ENCODE results near the gene TSACC.
A peak's percentile ranks its signal among the peaks of the same experiment; 100 is the strongest.

TSACC gene

DNA sequence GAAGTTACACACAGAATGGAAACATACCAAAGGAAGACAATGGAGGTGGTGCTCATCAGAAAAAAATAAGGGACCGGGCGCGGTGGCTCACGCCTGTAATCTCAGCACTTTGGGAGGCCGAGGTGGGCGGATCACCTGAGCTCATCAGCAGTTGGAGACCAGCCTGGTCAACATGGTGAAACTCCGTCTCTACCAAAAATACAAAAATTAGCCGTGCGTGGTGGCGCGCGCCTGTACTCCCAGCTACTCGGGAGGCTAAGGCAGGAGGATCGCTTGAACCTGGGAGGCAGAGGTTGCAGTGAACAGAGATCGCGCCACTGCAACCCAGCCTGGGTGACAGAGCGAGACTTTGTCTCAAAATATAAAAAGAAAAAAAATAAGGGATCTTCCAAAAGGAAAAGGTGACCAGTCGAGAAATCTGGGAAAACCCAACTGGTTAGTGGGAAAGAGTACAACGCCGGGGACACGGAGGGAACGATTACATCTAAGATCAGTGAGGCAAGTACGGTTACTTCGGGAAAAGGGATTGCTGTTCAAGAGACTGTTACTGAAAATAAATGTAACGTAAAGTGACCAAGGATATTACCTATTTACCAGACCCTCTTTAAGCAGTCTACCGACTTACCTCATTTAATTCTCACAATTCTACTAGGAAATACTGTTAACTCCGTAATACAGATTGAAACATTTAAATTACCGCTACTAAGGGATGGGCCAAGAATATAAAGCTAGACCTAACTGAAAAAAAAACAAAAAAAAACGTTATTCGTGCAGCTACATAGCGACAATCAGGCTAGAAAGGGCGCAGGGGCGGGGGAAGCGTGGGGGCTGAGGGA lies 1.1 kb upstream of the TSACC start:
- Histone ChIP-seq H3K36me3 (ENCODE audit: control insufficient read depth, low read length) (peaks cover 53% of the 10 kb centered on the region), H3K79me2 (ENCODE audit: control insufficient read depth, low read length) (peaks cover 62% of the 10 kb centered on the region), H3F3A (ENCODE audit: control insufficient read depth, insufficient read depth) (peaks cover 19% of the 10 kb centered on the region), H3K4me2 (ENCODE audit: low read length) (peak overlapping the region; percentile 89), H3K27ac (ENCODE audit: low read depth, low read length) (peak overlapping the region; percentile 92), H3K9me3 (ENCODE audit: control insufficient read depth, insufficient read depth, low read length) (no peaks in the 10 kb centered on the region), H3K27me3 (ENCODE audit: control insufficient read depth, low read length) (no peaks in the 10 kb centered on the region), H3K4me3 (ENCODE audit: low read length) (peak overlapping the region; percentile 86), H3K9me2 (replicated peaks; ENCODE audit: control insufficient read depth, low read length) (no peaks in the 10 kb centered on the region), H4K20me1 (ENCODE audit: control insufficient read depth, insufficient read depth, low read depth, low read length) (peaks cover 15% of the 10 kb centered on the region; the same call in 1 of the 2 replicates), H3K4me1 (ENCODE audit: control insufficient read depth, low read length) (peaks cover 25% of the 10 kb centered on the region)
- TF ChIP-seq EZH2phosphoT487 (IDR thresholded peaks at IDR 0.05; ENCODE audit: borderline replicate concordance, low read length), result no peak
- TF ChIP-seq, protein P1, sequence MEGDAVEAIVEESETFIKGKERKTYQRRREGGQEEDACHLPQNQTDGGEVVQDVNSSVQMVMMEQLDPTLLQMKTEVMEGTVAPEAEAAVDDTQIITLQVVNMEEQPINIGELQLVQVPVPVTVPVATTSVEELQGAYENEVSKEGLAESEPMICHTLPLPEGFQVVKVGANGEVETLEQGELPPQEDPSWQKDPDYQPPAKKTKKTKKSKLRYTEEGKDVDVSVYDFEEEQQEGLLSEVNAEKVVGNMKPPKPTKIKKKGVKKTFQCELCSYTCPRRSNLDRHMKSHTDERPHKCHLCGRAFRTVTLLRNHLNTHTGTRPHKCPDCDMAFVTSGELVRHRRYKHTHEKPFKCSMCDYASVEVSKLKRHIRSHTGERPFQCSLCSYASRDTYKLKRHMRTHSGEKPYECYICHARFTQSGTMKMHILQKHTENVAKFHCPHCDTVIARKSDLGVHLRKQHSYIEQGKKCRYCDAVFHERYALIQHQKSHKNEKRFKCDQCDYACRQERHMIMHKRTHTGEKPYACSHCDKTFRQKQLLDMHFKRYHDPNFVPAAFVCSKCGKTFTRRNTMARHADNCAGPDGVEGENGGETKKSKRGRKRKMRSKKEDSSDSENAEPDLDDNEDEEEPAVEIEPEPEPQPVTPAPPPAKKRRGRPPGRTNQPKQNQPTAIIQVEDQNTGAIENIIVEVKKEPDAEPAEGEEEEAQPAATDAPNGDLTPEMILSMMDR (IDR thresholded peaks at IDR 0.05; ENCODE audit: low read depth, low read length, poor library complexity, severe bottlenecking), result no peak

DNA sequence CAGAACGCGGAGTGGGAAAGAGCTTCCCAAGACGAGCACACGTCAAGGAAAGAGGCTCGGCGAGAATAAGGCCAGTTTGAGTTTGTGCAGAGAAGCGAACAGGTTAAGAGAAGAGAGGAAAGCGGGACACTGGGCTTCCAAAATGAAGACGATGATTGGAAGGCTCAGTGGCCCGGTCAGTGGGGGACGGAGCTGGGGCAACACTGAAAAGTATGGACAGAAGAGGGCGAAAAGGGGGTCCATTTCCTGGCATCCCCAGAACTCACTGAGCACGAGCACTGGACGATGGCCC lies 492 bp upstream of the TSACC start:
- peaks cover 25% of the 10 kb centered on the region for H3K4me1 ChIP-seq (ENCODE audit: control insufficient read depth, low read length)
- no peaks in the 10 kb centered on the region for H3K9me3 ChIP-seq (ENCODE audit: control insufficient read depth, insufficient read depth, low read length)
- peak overlapping the region; percentile 89 for H3K4me2 ChIP-seq (ENCODE audit: low read length)
- peaks cover 15% of the 10 kb centered on the region; the same call in 1 of the 2 replicates for H4K20me1 ChIP-seq (ENCODE audit: control insufficient read depth, insufficient read depth, low read depth, low read length)
- TF ChIP-seq EZH2phosphoT487 (IDR thresholded peaks at IDR 0.05; ENCODE audit: borderline replicate concordance, low read length), result no peak
- TF ChIP-seq, protein P1 (IDR thresholded peaks at IDR 0.05; ENCODE audit: low read depth, low read length, poor library complexity, severe bottlenecking), result no peak
- H3K36me3 ChIP-seq (ENCODE audit: control insufficient read depth, low read length), result peaks cover 47% of the 10 kb centered on the region
- H3K79me2 ChIP-seq (ENCODE audit: control insufficient read depth, low read length), result peaks cover 57% of the 10 kb centered on the region
- peak overlapping the region; percentile 92 for H3K27ac ChIP-seq (ENCODE audit: low read depth, low read length)
- H3K9me2 ChIP-seq (replicated peaks; ENCODE audit: control insufficient read depth, low read length), result no peaks in the 10 kb centered on the region
- no peaks in the 10 kb centered on the region for H3K27me3 ChIP-seq (ENCODE audit: control insufficient read depth, low read length)
- H3F3A ChIP-seq (ENCODE audit: control insufficient read depth, insufficient read depth), result peaks cover 15% of the 10 kb centered on the region; the same call in 1 of the 2 replicates
- peak overlapping the region; percentile 86 for H3K4me3 ChIP-seq (ENCODE audit: low read length)

DNA sequence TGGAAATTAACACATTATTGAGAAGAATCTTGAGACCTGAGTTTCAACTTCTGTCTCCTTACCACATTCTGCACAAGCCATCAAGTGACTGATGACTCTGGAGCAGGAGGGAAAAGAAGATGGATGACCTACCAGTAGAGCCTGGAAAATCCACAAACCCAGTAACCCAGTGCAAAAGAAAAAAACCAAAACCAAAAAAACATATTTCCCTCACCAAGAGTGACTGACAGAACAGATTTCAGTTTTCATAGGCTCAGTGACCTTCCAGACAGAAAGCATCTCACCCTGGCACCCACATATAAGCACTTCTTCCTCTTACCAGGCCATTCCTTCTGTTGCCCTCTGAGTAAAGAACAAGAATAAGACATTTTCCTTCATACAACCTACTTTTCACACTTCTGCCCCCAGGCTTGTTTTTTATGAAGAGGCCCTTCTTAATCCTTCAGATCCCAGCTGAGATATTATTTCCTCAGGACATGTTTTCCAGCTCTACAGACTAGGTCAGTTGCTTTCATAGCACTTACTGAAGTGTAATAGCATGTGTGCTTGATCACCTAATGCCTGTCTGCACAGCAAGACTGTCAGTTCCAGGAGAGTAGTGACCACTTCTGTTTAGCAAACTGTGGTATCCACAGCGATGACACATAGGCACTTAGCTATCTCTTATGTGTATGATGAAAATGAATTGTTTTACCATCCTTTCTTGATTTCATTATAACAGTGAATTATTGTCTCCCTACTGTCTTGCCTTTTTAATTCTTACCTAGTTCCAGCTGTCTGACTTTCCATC lies 4.0 kb downstream of the TSACC start:
- H4K20me1 ChIP-seq (ENCODE audit: control insufficient read depth, insufficient read depth, low read depth, low read length), result no peaks in the 10 kb centered on the region
- no peaks in the 10 kb centered on the region for H3K9me3 ChIP-seq (ENCODE audit: control insufficient read depth, insufficient read depth, low read length)
- no peak overlapping the region for H3K27ac ChIP-seq (ENCODE audit: low read depth, low read length)
- no peak overlapping the region for H3K4me3 ChIP-seq (ENCODE audit: low read length)
- peaks cover 9% of the 10 kb centered on the region for H3K27me3 ChIP-seq (ENCODE audit: control insufficient read depth, low read length)
- no peaks in the 10 kb centered on the region for H3K9me2 ChIP-seq (replicated peaks; ENCODE audit: control insufficient read depth, low read length)
- peaks cover 3% of the 10 kb centered on the region; the same call in 1 of the 2 replicates for H3K36me3 ChIP-seq (ENCODE audit: control insufficient read depth, low read length)
- TF ChIP-seq, protein P1 (IDR thresholded peaks at IDR 0.05; ENCODE audit: low read depth, low read length, poor library complexity, severe bottlenecking), result no peak
- TF ChIP-seq EZH2phosphoT487 (IDR thresholded peaks at IDR 0.05; ENCODE audit: borderline replicate concordance, low read length), result no peak
- H3F3A ChIP-seq (ENCODE audit: control insufficient read depth, insufficient read depth), result peaks cover 10% of the 10 kb centered on the region; the same call in 1 of the 2 replicates
- H3K79me2 ChIP-seq (ENCODE audit: control insufficient read depth, low read length), result peaks cover 14% of the 10 kb centered on the region
- no peak overlapping the region for H3K4me2 ChIP-seq (ENCODE audit: low read length)
- H3K4me1 ChIP-seq (ENCODE audit: control insufficient read depth, low read length), result peaks cover 6% of the 10 kb centered on the region
